22Rv1 (cell line): Measurements from ENCODE around the gene SATB1.

Experiments
- CTCF ChIP-seq: fragments of 450-650 bp; IDR thresholded peaks from 2 replicates; pipeline ENCODE4 v1.5.1; 2017; ENCODE audit warnings: mild to moderate bottlenecking
- ZFX ChIP-seq: fragments of 450-650 bp; IDR thresholded peaks from 2 replicates; pipeline ENCODE4 v1.6.1; 2017; ENCODE audit warnings: antibody characterized with exemption, borderline replicate concordance

DNA sequence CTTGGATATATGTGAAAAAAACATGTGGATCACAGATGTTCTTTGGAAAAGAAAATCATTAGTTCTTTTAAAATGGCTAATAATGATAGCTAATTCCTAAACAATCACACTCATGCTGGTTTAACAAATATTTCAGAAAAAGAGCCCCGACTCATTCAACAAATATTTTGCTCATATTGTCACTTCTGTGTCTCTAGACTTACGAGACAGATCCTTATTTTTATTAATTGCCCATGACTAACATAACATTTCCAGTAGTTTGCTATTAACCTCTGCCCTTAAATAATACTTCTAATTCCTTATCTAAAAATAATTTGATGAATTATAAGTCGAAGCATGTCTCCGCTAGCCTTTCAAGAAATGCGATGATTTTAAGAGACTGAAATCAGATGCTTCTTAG, 70.4 kb downstream of the SATB1 start:
- TF ChIP-seq CTCF, result no peak
- TF ChIP-seq ZFX, result no peak
